Stimulated activated CD4-positive, alpha-beta T cell treated with anti-CD3 and anti-CD28 coated beads, Interleukin-15, amount 100 ng/mL, for 48 hours (primary cell): Measurements from ENCODE around the gene RXFP3.

Source experiments
- DNase-seq, 2 donors: peaks; one replicate each; pipeline ENCODE4 v3.0.0-alpha.2; 2020; ENCODE audit warnings: low read depth in 2 of 2

Gene RXFP3

DNA sequence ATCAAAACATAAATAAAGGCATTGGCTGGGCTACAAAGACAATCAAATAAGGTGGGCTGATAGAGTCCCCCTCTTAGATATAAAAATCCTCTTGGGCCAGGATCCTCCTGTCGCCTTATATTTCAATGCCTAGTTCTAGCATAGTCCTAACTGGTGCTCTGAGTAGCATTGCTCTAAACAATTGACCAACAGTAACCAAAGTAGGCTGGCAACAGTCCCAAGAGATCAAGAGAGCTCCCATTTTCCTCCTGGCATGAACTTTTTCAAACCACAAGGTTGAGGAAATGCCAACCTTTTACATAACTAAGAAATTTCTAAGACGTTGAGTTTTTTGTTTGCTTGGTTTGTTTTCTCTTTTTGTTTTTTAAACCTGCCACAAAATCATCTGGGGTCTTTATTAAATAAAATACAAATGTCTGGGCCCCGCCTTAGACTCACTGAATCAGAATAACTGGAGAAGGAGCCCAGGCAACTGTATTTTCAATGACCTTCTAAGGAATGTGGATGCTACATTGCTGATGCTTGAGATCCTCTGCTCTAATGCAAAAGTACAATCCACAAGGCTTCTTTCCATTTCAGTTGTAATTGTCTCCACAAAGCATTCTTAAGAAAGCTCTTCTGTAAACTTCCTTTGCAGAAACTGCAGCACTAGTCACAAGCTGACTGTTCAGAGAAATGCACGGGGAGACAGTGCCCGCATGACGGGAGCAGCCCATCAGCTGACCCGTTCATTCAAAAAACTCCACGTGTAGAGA, 45.4 kb downstream of the RXFP3 start:
- DNase-seq: no peak

GRCh38 chr5:33984178-33984577, 48.0 kb downstream of the RXFP3 start:
- DNase-seq: no peak

DNA sequence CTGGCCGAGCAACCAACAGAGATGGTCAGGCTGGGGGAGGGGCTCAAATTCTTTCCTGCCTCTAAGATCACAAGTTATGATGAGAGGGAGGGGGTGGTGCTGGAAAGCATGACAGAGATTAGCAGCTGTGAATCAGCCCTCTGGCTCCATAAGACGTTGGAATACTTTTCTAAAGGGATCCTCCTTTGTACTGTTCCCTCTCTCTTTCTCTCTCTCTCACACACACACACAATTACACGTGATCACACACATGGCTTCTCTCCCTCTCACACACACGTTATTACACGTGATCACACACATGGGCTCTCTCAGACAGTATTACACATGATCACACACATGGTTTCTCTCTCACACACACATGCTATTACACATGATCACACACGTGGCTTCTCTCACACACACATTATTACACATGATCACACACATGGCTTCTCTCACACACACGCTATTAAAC, 48.5 kb downstream of the RXFP3 start, which contains the start of gene SLC45A2:
Gene SLC45A2, minus strand, starts transcription at position 23 of the 454 bp plus-strand sequence. CDS start 110 bp downstream, outside the sequence.
- DNase-seq: no peak

GRCh38 chr5:33985447-33985846, 49.3 kb downstream of the RXFP3 start:
- DNase-seq: no peak
